ENCODE data around the gene UBE2J2.

GRCh38 chr1:1304331-1305299 is 31.0 kb upstream of the UBE2J2 start:
- TF ChIP-seq CTCF (IDR thresholded peaks at IDR 0.05) = no peak
- TF ChIP-seq POLR2A (IDR thresholded peaks at IDR 0.05) = no peak
